Parathyroid adenoma (tissue), 2 donors: ENCODE measurements around the gene SCP2.
"Not testable (repeated sequence)": the region's sequence is repeated elsewhere in the genome, so short reads cannot be mapped to it uniquely, and the experiment has no call there.

Experiments
- H2AFZ ChIP-seq: fragments of 300-600 bp; sonication (generic); one replicate; pipeline ENCODE4 v1.7.0; 2017; ENCODE audit warnings: antibody characterized with exemption, mild to moderate bottlenecking
- H3K27ac ChIP-seq: fragments of 300-600 bp; sonication (generic); one replicate; pipeline ENCODE4 v1.7.0; 2017
- H3K27me3 ChIP-seq: fragments of 300-600 bp; sonication (generic); one replicate; pipeline ENCODE4 v1.7.0; 2017; ENCODE audit warnings: low read length; ENCODE audit not compliant: control insufficient read depth, insufficient read depth
- H3K36me3 ChIP-seq: fragments of 300-600 bp; sonication (generic); one replicate; pipeline ENCODE4 v1.7.0; 2017; ENCODE audit warnings: low read length; ENCODE audit not compliant: control insufficient read depth, insufficient read depth
- H3K4me1 ChIP-seq: fragments of 300-600 bp; sonication (generic); one replicate; pipeline ENCODE4 v1.7.0; 2017; ENCODE audit warnings: control low read depth
- H3K4me2 ChIP-seq: fragments of 300-600 bp; sonication (generic); one replicate; pipeline ENCODE4 v1.7.0; 2017; ENCODE audit warnings: low read length
- H3K4me3 ChIP-seq: fragments of 300-600 bp; sonication (generic); one replicate; pipeline ENCODE4 v1.7.0; 2017; ENCODE audit warnings: low read depth, low read length
- H3K79me2 ChIP-seq: fragments of 300-600 bp; sonication (generic); one replicate; pipeline ENCODE4 v1.7.0; 2017; ENCODE audit warnings: control low read depth
- H3K9ac ChIP-seq: fragments of 300-600 bp; sonication (generic); one replicate; pipeline ENCODE4 v1.7.0; 2017; ENCODE audit warnings: mild to moderate bottlenecking
- H3K9me3 ChIP-seq: fragments of 300-600 bp; sonication (generic); one replicate; pipeline ENCODE4 v1.7.0; 2017; ENCODE audit warnings: low read length; ENCODE audit not compliant: control insufficient read depth
- CTCF ChIP-seq: fragments of 300-600 bp; sonication (generic); IDR thresholded peaks from one replicate; pipeline ENCODE4 v1.7.0; 2017; ENCODE audit warnings: antibody characterized with exemption, mild to moderate bottlenecking
- donor health status: primary hyperparathyroidism.

SCP2 gene

GRCh38 chr1:52970149-52970548 is 43.1 kb downstream of the SCP2 start:
- no peak overlapping the region for H2AFZ ChIP-seq
- H3K9ac ChIP-seq = no peak overlapping the region
- H3K9me3 ChIP-seq = no peaks in the 10 kb centered on the region
- H3K27me3 ChIP-seq = no peaks in the 10 kb centered on the region
- H3K27ac ChIP-seq = no peak overlapping the region
- no peak overlapping the region for H3K4me2 ChIP-seq
- H3K79me2 ChIP-seq = no peaks in the 10 kb centered on the region
- no peaks in the 10 kb centered on the region for H3K4me1 ChIP-seq
- H3K36me3 ChIP-seq = no peaks in the 10 kb centered on the region
- no peak overlapping the region for H3K4me3 ChIP-seq
- TF ChIP-seq CTCF = no peak

- Histone ChIP-seq H3K4me2 (no peak overlapping the region), H3K9ac (no peak overlapping the region), H3K36me3 (no peaks in the 10 kb centered on the region), H3K4me3 (no peak overlapping the region), H2AFZ (no peak overlapping the region), H3K27ac (no peak overlapping the region), H3K27me3 (no peaks in the 10 kb centered on the region), H3K79me2 (no peaks in the 10 kb centered on the region), H3K4me1 (no peaks in the 10 kb centered on the region), H3K9me3 (no peaks in the 10 kb centered on the region)
- no peak for TF ChIP-seq CTCF
Observed at GRCh38 chr1:52973841-52974240, 46.8 kb downstream of the SCP2 start.

- Histone ChIP-seq H3K36me3 (no peaks in the 10 kb centered on the region), H2AFZ (no peak overlapping the region), H3K27ac (no peak overlapping the region), H3K4me2 (no peak overlapping the region), H3K4me1 (no peaks in the 10 kb centered on the region), H3K27me3 (no peaks in the 10 kb centered on the region), H3K9me3 (no peaks in the 10 kb centered on the region), H3K4me3 (no peak overlapping the region), H3K9ac (no peak overlapping the region), H3K79me2 (no peaks in the 10 kb centered on the region)
- no peak for TF ChIP-seq CTCF
Observed at GRCh38 chr1:52976183-52977035, 49.3 kb downstream of the SCP2 start.

GRCh38 chr1:52978045-52978444 is 51.0 kb downstream of the SCP2 start:
- Histone ChIP-seq H3K4me3 (no peak overlapping the region), H3K9ac (no peak overlapping the region), H3K4me2 (no peak overlapping the region), H3K4me1 (no peaks in the 10 kb centered on the region), H2AFZ (no peak overlapping the region), H3K9me3 (no peaks in the 10 kb centered on the region), H3K27me3 (no peaks in the 10 kb centered on the region), H3K27ac (no peak overlapping the region), H3K36me3 (no peaks in the 10 kb centered on the region), H3K79me2 (no peaks in the 10 kb centered on the region)
- no peak for TF ChIP-seq CTCF

GRCh38 chr1:52992733-52993132 is 65.7 kb downstream of the SCP2 start:
- not testable (repeated sequence) for H3K4me1 ChIP-seq

More at GRCh38 chr1:52992733-52993132, 65.7 kb downstream of the SCP2 start:
- H3K36me3 ChIP-seq, H3K4me2 ChIP-seq, H3K4me3 ChIP-seq, H2AFZ ChIP-seq, H3K27me3 ChIP-seq, H3K9ac ChIP-seq, H3K9me3 ChIP-seq, H3K79me2 ChIP-seq, H3K27ac ChIP-seq: not testable (repeated sequence)
